HuH-7 (cell line): ENCODE results near the gene PLAAT2.
A peak's percentile ranks its signal among the peaks of the same experiment; 100 is the strongest.
"Not testable (repeated sequence)": the region's sequence is repeated elsewhere in the genome, so short reads cannot be mapped to it uniquely, and the experiment has no call there.

ENCODE experiments used
- DNase-seq: peaks from one replicate; pipeline ENCODE4 v3.0.0; 2011; ENCODE audit warnings: low spot score

Gene PLAAT2

GRCh38 chr11:63563201-63564055, at the start of gene PLAAT2:
Gene PLAAT2, minus strand, starts transcription at chr11:63563379. Its CDS starts 55 bp downstream, at chr11:63563324.
- no peak for DNase-seq

DNA sequence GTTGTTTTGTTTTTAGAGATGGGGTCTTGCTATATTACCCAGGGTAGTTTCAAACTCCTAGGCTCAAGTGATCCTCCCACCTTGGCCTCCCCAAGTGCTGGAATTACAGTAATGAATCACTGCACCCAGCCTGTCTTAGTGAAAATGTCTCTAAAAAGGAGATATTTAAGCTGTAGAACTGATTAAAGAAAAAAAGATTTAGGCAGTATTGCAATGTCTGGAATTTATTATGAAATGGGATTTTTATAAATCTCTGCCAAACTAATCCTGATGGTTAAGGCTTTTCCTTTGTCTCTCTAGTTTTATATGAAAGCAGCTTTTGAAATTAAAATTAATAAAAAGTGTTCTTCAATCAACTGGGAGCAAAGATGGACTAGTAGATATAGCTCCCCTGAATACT, 49.0 kb upstream of the PLAAT2 start:
- DNase-seq = no peak

GRCh38 chr11:63611395-63611747, 48.2 kb upstream of the PLAAT2 start:
- DNase-seq = no peak

DNA sequence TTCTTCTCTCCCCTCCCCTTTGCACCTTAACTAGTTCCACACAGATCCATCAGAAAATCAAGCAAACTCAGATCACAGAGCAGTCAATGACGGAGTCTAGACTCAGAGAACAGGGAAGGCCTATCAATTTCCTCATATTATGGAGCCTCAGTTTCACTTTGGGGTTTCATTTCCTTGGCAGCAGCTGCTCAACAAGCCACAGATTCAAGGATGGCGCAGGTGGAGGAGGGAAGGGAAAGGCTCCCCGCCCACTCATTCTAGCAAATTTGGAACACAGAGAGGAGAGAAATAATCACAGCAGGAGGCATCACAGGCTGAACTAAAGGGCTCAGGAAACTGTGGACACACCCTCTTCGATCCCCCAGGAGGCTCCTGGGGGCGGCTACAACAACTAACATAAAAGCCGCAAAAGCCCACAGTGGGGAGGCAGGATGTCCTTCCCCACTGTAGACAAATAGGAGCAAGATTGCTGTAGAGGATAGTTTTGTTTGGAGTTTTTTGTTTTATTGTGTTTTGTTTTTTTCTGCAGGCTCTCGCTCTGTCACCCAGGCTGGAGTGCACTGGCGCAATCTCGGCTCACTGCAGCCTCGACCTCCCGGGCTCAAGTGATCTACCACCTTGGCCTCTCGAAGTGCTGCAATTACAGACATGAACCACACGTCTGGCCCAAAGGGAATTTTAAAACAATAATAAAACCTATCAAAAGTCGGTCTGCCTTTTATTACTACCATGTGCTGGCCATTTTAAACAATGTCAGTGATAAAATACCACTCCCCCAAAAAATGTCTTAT, 47.6 kb upstream of the PLAAT2 start:
- peak; percentile 60 for DNase-seq

GRCh38 chr11:63609971-63610580, 46.9 kb upstream of the PLAAT2 start:
- no peak for DNase-seq

DNA sequence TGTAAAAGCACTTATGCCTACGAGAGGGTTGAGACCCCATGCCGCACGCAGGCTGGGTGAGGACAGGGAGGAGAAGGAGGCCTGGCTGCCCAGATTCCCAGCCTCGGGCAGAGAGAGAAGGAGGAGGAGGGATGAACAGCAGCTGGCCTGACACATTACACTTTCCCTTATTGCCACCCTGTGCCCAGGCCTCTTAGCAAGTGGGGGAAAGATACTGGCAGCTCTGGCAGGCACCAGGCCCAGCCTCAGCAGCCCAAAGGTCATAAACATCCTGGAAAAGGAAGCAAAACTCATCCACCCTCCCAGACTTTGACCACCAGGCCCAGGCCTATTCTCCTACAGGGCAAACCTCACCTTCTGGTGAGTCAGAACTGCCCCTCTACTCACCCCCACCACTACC, 46.4 kb upstream of the PLAAT2 start:
- DNase-seq = peak; percentile 80

DNA sequence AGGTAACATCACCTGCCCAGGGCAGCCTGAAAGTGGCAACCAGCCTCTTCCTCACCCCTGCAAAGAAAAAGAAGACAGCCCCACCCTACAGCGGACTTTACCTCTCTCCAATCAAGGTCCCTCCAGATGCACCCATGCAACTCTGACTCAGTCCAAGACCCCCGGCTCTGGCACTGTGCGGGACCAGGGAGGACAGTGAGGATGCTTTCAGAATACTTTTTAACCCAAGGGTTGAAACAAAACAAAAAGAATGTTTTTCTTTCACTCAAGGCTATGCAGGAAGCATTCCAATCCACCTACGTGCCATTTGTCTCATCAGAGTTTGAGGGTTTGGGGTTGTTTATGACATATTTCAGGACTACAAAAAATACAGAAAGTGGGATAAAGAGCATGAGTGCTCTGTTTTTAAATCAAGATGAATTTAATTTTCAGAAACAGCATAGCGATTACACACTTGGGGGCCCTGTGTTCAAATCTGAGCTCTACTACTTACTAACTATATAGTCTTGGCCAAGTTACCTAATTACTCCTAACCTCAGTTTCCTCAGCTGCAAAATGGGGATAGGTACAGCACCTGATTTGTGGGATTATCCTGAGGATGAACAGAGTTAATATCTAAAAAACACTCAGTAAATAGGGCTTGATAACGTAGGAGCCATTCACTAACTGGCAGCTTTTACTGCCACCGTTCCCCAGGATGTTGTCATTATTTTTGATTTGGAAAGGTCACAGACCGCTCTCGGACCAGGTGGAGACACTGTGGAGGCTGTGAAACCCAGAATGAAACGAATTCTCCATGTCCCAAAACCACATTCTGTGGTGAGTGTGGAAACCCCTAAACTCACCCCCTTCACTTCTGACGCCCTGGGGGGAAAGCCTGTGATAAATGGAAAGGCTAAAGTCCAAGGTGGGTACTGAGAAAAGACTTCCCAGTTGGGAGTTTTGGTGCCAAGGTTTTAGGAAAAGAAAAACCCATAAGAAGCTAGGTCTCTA, 45.5 kb upstream of the PLAAT2 start:
- no peak for DNase-seq

- peak; percentile 88 for DNase-seq
These were observed 40.0 kb upstream of the PLAAT2 start for GRCh38 chr11:63603180-63603518.

DNA sequence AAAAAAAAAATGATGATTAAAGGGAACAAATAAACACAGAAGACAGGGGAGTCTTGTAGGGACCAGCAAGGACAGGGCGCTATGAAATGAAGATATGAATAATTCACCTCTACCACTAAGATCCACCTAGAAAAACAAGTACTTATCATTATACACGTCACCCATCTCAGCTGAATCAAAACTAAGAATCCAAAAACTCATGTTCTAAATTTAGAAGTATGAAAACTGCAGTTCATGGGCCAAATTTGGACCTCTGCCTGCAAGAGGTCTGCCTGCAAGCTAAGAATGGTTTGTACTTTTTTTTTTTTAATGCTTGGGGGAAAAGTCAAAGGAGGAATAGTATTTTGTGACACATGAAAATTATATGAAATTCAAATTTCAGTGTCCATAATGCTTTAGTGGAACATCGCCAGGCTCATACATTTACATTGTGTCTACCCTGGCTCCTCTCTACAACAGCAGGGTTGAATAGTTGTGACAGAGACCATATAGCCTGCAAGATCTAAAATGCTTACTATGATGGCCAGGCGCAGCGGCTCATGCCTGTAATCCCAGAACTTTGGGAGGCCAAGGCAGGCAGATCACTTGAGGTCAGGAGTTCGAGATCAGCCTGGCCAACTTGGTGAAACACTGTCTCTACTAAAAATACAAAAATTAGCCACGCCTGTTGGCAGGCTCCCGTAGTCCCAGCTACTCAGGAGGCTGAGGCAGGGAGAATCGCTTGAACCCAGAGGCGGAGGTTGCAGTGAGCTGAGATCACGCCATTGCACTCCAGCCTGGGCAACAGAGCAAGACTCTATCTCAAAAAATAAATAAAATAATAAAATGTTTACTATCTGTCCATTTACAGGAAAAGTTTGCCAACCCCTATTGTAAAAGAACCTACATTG, 39.4 kb upstream of the PLAAT2 start:
- not testable (repeated sequence) for DNase-seq

GRCh38 chr11:63599211-63600122, 36.3 kb upstream of the PLAAT2 start:
- DNase-seq = peak; percentile 84

GRCh38 chr11:63598556-63598955, 35.4 kb upstream of the PLAAT2 start:
- DNase-seq = no peak

DNA sequence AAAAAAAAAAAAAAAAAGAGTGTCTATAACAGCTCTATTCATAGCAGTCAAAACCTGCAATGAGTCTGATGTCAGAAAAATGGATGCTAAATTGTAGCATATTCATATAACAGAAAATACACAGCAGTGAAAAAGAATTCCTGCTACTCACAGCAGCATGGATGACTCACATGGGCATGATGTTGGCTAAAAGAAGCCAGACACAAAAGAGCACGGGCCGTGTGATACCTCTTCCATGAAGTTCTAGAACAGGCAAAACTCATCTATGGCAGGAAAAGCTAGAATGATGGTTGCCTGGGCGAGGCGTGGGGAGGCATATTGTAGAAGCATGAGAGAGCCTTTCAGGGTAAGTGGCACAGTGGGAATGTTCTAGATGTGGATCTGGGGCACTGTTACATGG, 32.1 kb upstream of the PLAAT2 start:
- no peak for DNase-seq

DNA sequence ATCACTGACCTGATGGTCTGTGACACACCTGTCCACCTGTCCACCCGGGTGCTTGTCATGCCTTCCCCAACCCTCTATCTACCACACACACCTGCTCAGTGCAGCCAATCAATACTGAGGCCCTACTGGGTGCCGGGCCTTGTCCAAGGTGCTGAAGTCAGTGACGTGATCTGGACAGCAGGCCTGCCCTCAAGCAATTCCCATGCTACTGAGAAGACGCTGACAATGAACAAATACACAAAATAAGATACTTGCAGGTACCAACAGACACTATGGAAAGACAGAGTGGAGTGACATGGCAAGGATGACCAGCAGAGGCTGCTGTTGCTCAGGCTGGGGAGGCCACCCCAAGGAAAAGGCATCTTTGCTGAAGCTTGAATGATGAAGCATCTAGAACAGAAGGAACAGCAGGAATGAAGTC, 29.8 kb upstream of the PLAAT2 start:
- DNase-seq = peak; percentile 83

- no peak for DNase-seq
These were observed 27.0 kb upstream of the PLAAT2 start for GRCh38 chr11:63590024-63590788.

DNA sequence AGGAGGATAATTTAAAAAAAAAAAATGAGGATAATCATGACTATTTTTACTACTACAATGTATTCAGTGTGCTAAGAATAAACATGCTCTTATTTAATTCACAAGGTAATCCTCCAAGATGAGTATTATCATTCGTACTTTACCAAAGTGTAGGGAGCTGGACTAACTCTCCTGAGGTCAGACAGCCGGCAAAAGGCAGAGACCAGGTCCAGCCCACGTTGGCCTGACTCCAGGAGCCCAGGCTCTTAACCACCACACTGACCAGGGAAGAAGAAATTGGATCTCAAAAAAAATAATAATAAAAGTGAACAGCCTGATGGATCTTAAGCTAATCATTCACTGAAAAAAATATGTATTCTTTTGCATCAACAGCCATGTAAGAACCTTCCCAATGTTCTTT, 25.8 kb upstream of the PLAAT2 start:
- no peak for DNase-seq

- DNase-seq = no peak
These were observed 23.4 kb upstream of the PLAAT2 start for GRCh38 chr11:63586451-63587166.

GRCh38 chr11:63583357-63583677, 20.1 kb upstream of the PLAAT2 start:
- no peak for DNase-seq

GRCh38 chr11:63581224-63581623, 18.0 kb upstream of the PLAAT2 start:
- not testable (repeated sequence) for DNase-seq
